GM12874 (cell line): Measurements from ENCODE around the gene SDHB.

Experiments used
- TF ChIP-seq, protein P1 (sequence below): IDR thresholded peaks from 2 replicates; pipeline ENCODE4 v1.5.1; 2011; ENCODE audit warnings: low read depth, mild to moderate bottlenecking, control low read depth, low read length, moderate library complexity; ENCODE audit not compliant: insufficient read depth

SDHB gene

DNA sequence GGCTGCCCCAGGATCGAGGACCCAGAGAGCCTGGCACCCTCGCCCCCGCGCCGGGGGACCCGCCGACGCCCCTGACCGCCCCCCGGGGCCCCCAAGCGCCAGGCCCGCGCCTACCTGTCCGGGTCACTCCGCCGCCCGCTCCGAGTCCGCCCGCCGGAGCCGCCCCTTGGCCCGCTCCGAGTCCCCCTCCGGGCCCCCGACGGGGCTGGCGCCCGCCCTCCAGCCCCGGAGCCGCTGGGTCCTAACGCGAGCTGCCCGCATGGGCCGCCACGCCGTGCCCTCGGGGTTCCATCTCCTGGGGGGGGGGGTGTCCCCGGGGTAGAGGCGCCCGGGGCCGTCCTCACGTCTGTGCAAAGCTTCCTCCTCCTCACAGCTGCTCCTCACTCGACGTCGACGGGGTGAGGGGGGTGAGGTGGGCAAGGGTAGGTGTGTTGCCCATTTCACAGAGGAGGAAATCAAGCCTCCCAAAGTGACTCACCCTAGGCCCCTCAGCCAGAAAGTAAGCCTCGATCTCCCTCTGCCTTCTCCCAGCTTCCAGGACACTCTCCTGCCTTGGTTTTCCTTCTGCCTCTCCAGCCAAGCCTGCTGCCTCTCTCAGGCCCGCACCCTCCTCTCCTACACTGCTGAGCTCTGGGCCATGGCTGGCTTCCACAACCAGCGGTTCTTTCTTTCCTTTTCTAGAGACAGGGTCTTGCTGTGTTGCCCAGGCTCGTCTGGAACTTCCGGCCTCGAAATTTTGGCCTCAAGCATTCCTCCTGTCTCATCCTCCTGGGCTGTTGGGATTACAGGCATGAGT lies 73.2 kb downstream of the SDHB start, which contains the start of gene MFAP2:
Gene MFAP2 (minus strand): TSS at position 148 of the 796 bp plus-strand sequence. CDS start 2,347 bp downstream, outside the sequence.
- TF ChIP-seq, protein P1, sequence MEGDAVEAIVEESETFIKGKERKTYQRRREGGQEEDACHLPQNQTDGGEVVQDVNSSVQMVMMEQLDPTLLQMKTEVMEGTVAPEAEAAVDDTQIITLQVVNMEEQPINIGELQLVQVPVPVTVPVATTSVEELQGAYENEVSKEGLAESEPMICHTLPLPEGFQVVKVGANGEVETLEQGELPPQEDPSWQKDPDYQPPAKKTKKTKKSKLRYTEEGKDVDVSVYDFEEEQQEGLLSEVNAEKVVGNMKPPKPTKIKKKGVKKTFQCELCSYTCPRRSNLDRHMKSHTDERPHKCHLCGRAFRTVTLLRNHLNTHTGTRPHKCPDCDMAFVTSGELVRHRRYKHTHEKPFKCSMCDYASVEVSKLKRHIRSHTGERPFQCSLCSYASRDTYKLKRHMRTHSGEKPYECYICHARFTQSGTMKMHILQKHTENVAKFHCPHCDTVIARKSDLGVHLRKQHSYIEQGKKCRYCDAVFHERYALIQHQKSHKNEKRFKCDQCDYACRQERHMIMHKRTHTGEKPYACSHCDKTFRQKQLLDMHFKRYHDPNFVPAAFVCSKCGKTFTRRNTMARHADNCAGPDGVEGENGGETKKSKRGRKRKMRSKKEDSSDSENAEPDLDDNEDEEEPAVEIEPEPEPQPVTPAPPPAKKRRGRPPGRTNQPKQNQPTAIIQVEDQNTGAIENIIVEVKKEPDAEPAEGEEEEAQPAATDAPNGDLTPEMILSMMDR: no peak

DNA sequence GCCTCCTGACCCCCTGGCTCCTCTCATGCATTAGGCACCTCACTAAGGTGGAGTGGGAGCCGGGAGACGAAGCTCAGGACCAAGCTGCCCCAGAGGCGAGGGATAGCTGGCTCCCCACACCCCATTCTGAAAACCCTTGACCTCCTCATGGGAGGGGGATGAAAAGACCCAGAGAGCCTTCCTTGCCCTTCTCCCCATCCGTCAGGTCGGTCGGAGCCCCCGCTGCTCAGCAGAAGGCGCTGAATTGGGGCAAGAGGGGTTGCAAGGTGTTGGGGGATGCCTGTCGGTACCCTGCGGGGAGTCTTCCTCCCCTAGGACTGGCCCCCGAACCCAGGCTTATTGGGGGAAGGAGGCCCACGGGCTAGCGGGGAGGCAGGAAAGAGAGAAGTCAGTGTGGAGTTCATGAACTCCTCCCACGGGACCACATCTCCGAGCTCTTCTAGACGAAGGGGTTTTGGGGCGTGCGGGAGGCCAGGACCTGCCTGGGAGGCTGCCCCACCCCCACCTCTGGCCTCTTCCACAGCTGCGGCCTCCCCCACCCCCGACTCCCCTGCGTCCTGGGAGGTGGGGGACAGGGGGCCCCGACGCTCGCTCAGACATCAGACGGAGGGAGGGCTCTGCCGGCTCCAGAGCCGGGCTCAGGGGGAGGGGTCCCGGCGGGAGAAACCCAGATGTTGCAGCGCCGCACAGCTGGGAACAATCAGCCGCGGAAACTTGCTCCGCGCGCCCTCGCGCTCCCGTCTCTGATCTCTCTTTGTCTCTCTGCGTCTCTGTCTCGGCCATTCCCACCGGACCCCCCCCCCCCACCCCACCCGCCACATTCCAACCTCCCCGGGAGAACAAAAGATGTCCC lies 74.1 kb downstream of the SDHB start:
- TF ChIP-seq, protein P1: no peak

DNA sequence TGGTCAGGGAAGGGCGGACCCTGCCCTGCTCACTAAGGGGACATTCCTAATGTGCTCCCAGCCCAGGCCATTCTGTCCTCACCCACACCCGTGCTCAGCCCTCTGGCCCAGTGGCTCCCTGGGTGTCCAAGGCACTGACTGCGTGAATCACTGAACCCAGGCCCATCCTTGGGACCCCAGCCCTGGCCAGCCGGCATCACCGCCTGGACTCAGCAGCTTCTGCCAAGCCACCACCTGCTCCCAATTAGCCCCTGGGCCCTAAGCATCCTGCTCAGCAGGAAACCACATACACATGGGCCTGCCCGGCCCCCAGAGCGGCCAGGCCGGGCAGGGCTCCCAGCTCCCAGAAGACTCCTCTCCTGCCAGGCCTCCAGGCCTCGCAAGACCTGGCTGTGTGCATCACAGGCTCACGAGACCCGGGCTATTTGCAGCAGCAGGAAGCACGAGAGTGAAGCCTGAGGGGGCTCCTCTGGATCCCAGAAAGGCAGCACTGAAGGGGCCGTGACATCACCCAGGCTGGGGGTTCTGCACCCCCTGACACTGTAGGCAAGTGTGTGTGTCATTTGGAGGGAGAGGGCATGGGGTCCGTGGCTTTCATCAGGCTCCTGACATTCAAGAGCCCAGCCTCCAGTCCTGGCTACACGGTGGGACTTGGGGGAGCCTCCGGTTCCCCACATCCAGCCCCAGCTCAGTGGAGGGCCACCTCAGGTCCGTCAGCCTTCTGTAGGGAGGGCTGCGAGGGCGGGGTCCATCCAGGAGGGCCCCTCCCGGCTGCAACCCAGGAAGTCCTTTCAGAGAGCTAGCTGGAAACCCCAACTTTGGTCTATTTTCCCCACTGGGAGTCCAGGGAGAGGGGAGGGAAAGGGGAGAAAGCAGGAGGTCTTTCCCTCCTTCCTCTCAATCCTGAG lies 75.0 kb downstream of the SDHB start:
- TF ChIP-seq, protein P1: no peak

DNA sequence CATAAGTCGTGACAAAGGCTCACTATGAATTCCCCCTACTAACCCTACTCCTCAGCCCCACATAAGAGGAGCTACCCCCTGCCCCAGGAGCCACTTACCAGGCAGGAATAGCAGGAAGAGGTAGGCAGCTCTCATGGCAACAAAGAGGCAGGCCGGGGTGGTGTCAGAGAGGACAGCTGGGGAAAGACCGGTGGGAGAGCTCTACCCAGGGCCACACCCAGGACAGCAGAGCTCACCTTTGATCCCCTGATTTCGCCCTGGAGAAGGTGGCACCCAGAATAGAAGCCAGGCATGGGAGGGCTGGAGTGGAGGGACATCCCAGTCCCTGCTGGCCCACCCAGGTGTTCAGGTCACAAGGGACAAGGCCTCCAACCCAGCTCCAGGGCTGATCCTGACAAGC lies 75.7 kb downstream of the SDHB start:
- TF ChIP-seq, protein P1: no peak

DNA sequence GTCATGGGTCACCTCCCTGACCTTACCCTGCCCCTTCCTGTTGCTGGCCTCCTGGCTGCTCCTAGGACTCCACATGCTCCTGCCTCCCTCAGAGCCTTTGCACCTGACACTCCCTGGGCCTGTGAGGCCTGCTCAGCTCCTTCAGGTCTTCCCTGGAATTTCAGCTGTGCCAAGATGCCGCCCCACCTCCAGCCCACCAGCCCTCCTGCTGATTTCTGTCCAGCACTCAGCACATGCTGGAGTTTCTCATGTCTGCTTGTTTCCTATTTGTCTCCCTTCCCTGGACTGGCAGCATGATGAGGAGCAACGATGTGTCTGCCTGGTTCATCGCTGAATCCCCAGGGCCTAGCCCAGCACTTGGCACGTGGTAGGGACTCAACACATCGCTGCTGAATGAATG lies 76.5 kb downstream of the SDHB start:
- TF ChIP-seq, protein P1: no peak

DNA sequence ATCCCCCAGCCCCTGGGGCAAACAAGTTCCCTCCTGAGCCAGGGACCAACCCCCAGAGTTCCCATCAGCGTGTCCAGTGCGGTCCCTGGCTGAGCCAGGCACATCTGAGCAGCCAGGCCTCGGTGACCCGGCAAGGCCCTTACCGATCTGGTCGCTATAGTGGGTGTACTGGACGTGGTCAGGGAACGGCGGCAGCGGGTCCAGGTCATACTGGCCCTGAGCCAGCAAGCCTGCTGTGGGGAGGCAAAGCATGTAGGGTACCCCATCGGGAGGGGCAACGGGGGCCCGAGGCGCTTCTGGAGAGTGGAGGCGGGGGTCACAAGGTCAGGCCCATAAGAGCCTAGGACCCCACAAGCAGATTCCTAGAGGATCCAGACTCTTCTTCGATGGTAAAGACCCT lies 76.9 kb downstream of the SDHB start:
- TF ChIP-seq, protein P1: no peak

DNA sequence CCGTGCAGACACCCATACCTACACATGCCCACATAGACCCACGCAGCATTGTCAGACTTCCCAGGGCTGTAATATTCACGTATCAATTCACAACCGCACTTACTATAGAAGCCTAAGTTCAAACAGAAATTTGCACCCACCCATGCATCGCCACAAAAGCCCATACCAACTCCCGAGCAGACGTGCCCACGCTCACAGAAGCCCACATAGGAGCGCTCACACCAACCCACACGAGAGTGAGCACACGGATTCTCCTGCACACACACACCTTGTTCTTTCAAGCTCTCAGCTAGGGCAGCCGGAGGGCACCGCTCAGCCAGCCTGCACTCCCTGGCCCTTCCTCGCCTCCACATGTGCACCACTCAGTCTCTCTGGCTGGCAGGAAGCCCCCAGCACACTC lies 78.0 kb downstream of the SDHB start:
- TF ChIP-seq, protein P1: no peak
